Subcutaneous adipose tissue (tissue), 4 donors: ENCODE data around the gene C5AR2. TPM values are rescaled to one million over a fixed set of nuclear protein-coding genes. Genes with fewer than 3 reads are reported as not detected.

ENCODE experiments used
- CTCF ChIP-seq: fragments of 450-650 bp; IDR thresholded peaks from one replicate; pipeline ENCODE4 v1.5.1; 2016; ENCODE audit warnings: low read depth, mild to moderate bottlenecking, control low read depth, antibody characterized with exemption, moderate library complexity
- total RNA-seq, 4 donors: library from RNA; depleted of rRNA; stranded (reverse); fragments of >200 nt; gene quantifications; one replicate each; pipeline ENCODE4 v1.1.0, GENCODE V29; 2016

The C5AR2 gene
- total RNA-seq, 4 donors from 2014 or later = 1.3 to 27.9 (median 8.4) TPM

DNA sequence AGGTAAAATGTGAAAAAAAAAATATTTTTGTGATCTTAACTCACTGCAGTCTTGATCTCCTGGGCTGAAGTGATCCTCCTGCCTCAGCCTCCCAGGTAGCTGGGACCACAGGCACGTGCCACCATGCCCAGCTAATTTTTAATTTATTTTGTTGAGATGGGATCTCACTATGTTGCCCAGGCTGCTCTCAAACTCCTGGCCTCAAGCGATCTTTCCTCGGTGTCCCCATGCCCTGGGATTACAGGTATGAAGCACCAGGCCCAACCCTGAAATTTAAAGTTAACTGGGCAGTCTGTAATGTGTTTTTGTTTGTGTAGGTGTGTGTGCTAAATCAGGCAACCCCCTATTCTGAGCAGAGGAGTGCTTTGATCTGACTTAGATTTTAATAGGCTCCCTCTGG, 25.7 kb upstream of the C5AR2 start:
- TF ChIP-seq CTCF = no peak

GRCh38 chr19:47309038-47309437, 22.9 kb upstream of the C5AR2 start:
- TF ChIP-seq CTCF = no peak

- TF ChIP-seq CTCF = no peak
Measured at GRCh38 chr19:47309608-47310007, 22.4 kb upstream of the C5AR2 start, which contains the start of gene C5AR1. Gene C5AR1 (plus strand): TSS chr19:47309861. CDS start chr19:47309896, 35 bp downstream.

GRCh38 chr19:47310323-47310722, 21.7 kb upstream of the C5AR2 start:
- no peak for TF ChIP-seq CTCF

- TF ChIP-seq CTCF = no peak
Measured at GRCh38 chr19:47310819-47311218, 21.2 kb upstream of the C5AR2 start.

DNA sequence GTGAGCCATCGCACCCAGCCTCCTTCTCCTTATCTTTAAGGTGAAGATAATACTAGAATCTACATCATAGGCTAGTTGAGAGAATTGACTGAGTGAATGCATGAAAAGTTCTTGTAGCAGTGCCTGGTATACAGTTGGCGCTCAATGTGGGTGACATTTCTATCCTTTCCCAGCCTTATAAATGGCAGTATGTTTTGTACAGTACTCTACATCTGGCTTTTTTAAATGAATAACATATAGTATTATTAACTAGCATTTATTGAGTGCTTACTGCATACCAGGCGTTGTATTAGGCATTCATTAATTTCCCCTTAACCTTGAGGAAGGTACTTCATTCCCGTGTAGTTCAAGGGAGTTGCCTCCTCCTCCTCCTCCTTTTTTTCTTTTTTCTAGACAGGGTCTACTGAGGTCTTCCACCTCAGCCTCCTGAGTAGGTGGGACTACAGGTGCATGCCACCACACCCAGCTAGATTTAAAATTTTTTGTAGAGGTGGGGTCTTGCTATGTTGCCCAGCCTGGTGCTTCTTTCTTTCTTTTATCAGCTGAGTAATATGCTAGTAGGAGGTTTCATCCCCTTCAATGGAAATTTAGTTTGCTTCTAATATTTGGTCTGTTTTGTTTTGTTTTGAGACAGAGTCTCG, 19.5 kb upstream of the C5AR2 start:
- no peak for TF ChIP-seq CTCF

GRCh38 chr19:47313754-47314295, 18.1 kb upstream of the C5AR2 start:
- TF ChIP-seq CTCF = no peak
